IMR-90 (cell line): ENCODE measurements around the gene SCYGR3. TPM values are rescaled to one million over a fixed set of nuclear protein-coding genes. Genes with fewer than 3 reads are reported as not detected.

ENCODE experiments used
- ATAC-seq: fragments of 200-7000 bp; cut with Tn5 transposase; 2 replicates; pipeline ENCODE4 v1.9.1; 2020; ENCODE audit warnings: low read depth, mild to moderate bottlenecking, moderate library complexity
- BruUV-seq: library from RNA; stranded (reverse); fragments of 400-500 nt; replicated peaks from 2 replicates; lab custom pipeline; 2021; lab: Mats Ljungman, UMichigan
- CTCF ChIA-PET: fragments of 300-600 bp; formaldehyde crosslinking; extraction: SDS; loops from one replicate; lab custom pipeline; 2021; ENCODE audit warnings: antibody characterized with exemption; lab: Yijun Ruan, JAX
- POLR2A ChIA-PET: fragments of 300-600 bp; sonication (Branson Sonifier 250); formaldehyde crosslinking; loops from one replicate; lab custom pipeline; 2022; ENCODE audit warnings: antibody characterized with exemption; ENCODE audit not compliant: unreplicated experiment; lab: Charles Lee
- DNase-seq: peaks from one replicate; pipeline ENCODE4 v3.0.0; 2013
- H2AFZ ChIP-seq: replicated peaks from 2 replicates; pipeline ENCODE3; 2013; ENCODE audit warnings: low read length, mild to moderate bottlenecking; ENCODE audit not compliant: poor library complexity
- H2AK5ac ChIP-seq: 2 replicates; pipeline ENCODE4 v1.6.1; 2013; ENCODE audit warnings: low read depth, low read length, inconsistent platforms
- H2AK9ac ChIP-seq: replicated peaks from 2 replicates; pipeline ENCODE3; 2013; ENCODE audit warnings: mild to moderate bottlenecking, low read depth, low read length, moderate library complexity; ENCODE audit not compliant: poor library complexity
- H2BK120ac ChIP-seq: 2 replicates; pipeline ENCODE4 v1.6.1; 2013; ENCODE audit warnings: low read depth, low read length, inconsistent platforms
- H2BK15ac ChIP-seq: 3 replicates; pipeline ENCODE4 v1.6.1; 2013; ENCODE audit warnings: low read depth, low read length, inconsistent platforms
- H2BK20ac ChIP-seq: 2 replicates; pipeline ENCODE4 v1.6.1; 2013; ENCODE audit warnings: low read depth, mild to moderate bottlenecking, inconsistent platforms, low read length, moderate library complexity
- H2BK5ac ChIP-seq: 2 replicates; pipeline ENCODE4 v1.6.1; 2013; ENCODE audit warnings: mild to moderate bottlenecking, low read depth, low read length, inconsistent platforms; ENCODE audit not compliant: poor library complexity, severe bottlenecking
- H3K14ac ChIP-seq: replicated peaks from 2 replicates; pipeline ENCODE4 v1.6.1; 2013; ENCODE audit warnings: low read depth, low read length, inconsistent platforms
- H3K18ac ChIP-seq: 2 replicates; pipeline ENCODE4 v1.6.1; 2013; ENCODE audit warnings: low read depth, low read length, control low read depth
- H3K23ac ChIP-seq: 2 replicates; pipeline ENCODE4 v1.6.1; 2013; ENCODE audit warnings: low read depth, low read length, inconsistent platforms
- H3K27ac ChIP-seq: 2 replicates; pipeline ENCODE4 v1.5.1; 2013; ENCODE audit warnings: mild to moderate bottlenecking, control low read depth, low read length; ENCODE audit not compliant: insufficient read depth
- H3K27me3 ChIP-seq: 2 replicates; pipeline ENCODE4 v1.6.1; 2013; ENCODE audit warnings: low read length; ENCODE audit not compliant: control insufficient read depth, insufficient read depth
- H3K36me3 ChIP-seq: 2 replicates; pipeline ENCODE4 v1.6.1; 2013; ENCODE audit warnings: low read length, mixed read lengths; ENCODE audit not compliant: control insufficient read depth, insufficient read depth
- H3K4ac ChIP-seq: 2 replicates; pipeline ENCODE4 v1.6.1; 2013; ENCODE audit warnings: low read depth, low read length, inconsistent platforms
- H3K4me1 ChIP-seq: 2 replicates; pipeline ENCODE4 v1.6.1; 2013; ENCODE audit warnings: low read length, mixed read lengths; ENCODE audit not compliant: control insufficient read depth, insufficient read depth
- H3K4me2 ChIP-seq: 2 replicates; pipeline ENCODE4 v1.6.1; 2013; ENCODE audit warnings: low read depth, mild to moderate bottlenecking, control low read depth, low read length, moderate library complexity
- H3K4me3 ChIP-seq: 2 replicates; pipeline ENCODE4 v1.5.1; 2013; ENCODE audit warnings: low read depth, mild to moderate bottlenecking, control low read depth, low read length, moderate library complexity; ENCODE audit not compliant: insufficient read depth
- H3K56ac ChIP-seq: 2 replicates; pipeline ENCODE4 v1.6.1; 2013; ENCODE audit warnings: low read length, inconsistent platforms; ENCODE audit not compliant: insufficient read depth; ENCODE audit errors: extremely low read depth
- H3K79me1 ChIP-seq, 2 experiments: 2 replicates each; pipeline ENCODE4 v1.6.1; 2013; ENCODE audit warnings: low read length in 2 of 2, inconsistent platforms in 1 of 2, low read depth in 1 of 2
- H3K9ac ChIP-seq: 2 replicates; pipeline ENCODE4 v1.6.1; 2013; ENCODE audit warnings: low read depth, low read length, control low read depth
- H3K9me1 ChIP-seq: 2 replicates; pipeline ENCODE4 v1.6.1; 2013; ENCODE audit warnings: low read length, inconsistent platforms; ENCODE audit not compliant: insufficient read depth
- H3K9me3 ChIP-seq: 2 replicates; pipeline ENCODE4 v1.6.1; 2013; ENCODE audit warnings: low read length; ENCODE audit not compliant: control insufficient read depth, insufficient read depth
- H4K20me1 ChIP-seq: 2 replicates; pipeline ENCODE4 v1.6.1; 2013; ENCODE audit warnings: low read length, inconsistent platforms; ENCODE audit not compliant: insufficient read depth
- H4K5ac ChIP-seq: 2 replicates; pipeline ENCODE4 v1.6.1; 2013; ENCODE audit warnings: mild to moderate bottlenecking, low read depth, low read length, control low read depth
- H4K8ac ChIP-seq, 2 experiments: 2 replicates each; pipeline ENCODE4 v1.6.1; 2013; ENCODE audit warnings: low read depth in 2 of 2, low read length in 2 of 2, control low read depth in 1 of 2, inconsistent platforms in 1 of 2
- H4K91ac ChIP-seq: 2 replicates; pipeline ENCODE4 v1.6.1; 2013; ENCODE audit warnings: low read depth, low read length, inconsistent platforms; ENCODE audit not compliant: insufficient read depth
- BHLHE40 ChIP-seq: fragments of 150-350 bp; IDR thresholded peaks from 2 replicates; pipeline ENCODE4 v1.6.1; 2016; ENCODE audit warnings: mild to moderate bottlenecking, low read depth, low read length
- CEBPB ChIP-seq: IDR thresholded peaks from 2 replicates; pipeline ENCODE4 v1.6.1; 2012; ENCODE audit warnings: low read depth, low read length, improper control_type of control experiment
- CHD1 ChIP-seq: IDR thresholded peaks from 2 replicates; pipeline ENCODE4 v1.6.1; 2012; ENCODE audit warnings: low read depth, low read length, improper control_type of control experiment
- CTCF ChIP-seq: conservative IDR thresholded peaks from 2 replicates; pipeline ENCODE4 v1.5.1; 2012; ENCODE audit warnings: mild to moderate bottlenecking, low read depth, low read length, improper control_type of control experiment
- ELK1 ChIP-seq: fragments of 150-350 bp; IDR thresholded peaks from 2 replicates; pipeline ENCODE4 v1.6.1; 2016; ENCODE audit warnings: low read depth, mild to moderate bottlenecking, low read length, moderate library complexity, borderline replicate concordance
- FOS ChIP-seq: fragments of 150-350 bp; IDR thresholded peaks from 2 replicates; pipeline ENCODE4 v1.6.1; 2016; ENCODE audit warnings: low read depth, low read length
- MAFK ChIP-seq: IDR thresholded peaks from 2 replicates; pipeline ENCODE4 v1.6.1; 2012; ENCODE audit warnings: low read depth, low read length, improper control_type of control experiment
- MAZ ChIP-seq: IDR thresholded peaks from 2 replicates; pipeline ENCODE4 v1.6.1; 2012; ENCODE audit warnings: low read depth, mild to moderate bottlenecking, low read length, improper control_type of control experiment, moderate library complexity, borderline replicate concordance
- MXI1 ChIP-seq: IDR thresholded peaks from 2 replicates; pipeline ENCODE4 v1.6.1; 2012; ENCODE audit warnings: low read depth, mild to moderate bottlenecking, low read length, moderate library complexity, borderline replicate concordance
- NFE2L2 ChIP-seq: fragments of 150-350 bp; IDR thresholded peaks from 2 replicates; pipeline ENCODE4 v1.6.1; 2016; ENCODE audit warnings: low read depth, mild to moderate bottlenecking, low read length
- POLR2A ChIP-seq: IDR thresholded peaks from 2 replicates; pipeline ENCODE4 v1.6.1; 2012; ENCODE audit warnings: mild to moderate bottlenecking, low read depth, low read length
- RAD21 ChIP-seq: IDR thresholded peaks from 2 replicates; pipeline ENCODE4 v1.6.1; 2012; ENCODE audit warnings: low read length, improper control_type of control experiment
- RCOR1 ChIP-seq: IDR thresholded peaks from 2 replicates; pipeline ENCODE4 v1.6.1; 2012; ENCODE audit warnings: mild to moderate bottlenecking, low read length, improper control_type of control experiment; ENCODE audit not compliant: insufficient replicate concordance
- RFX5 ChIP-seq: IDR thresholded peaks from 2 replicates; pipeline ENCODE4 v1.8.0; 2012; ENCODE audit warnings: low read depth, mild to moderate bottlenecking, low read length, moderate library complexity
- SMC3 ChIP-seq: fragments of 150-350 bp; IDR thresholded peaks from 2 replicates; pipeline ENCODE4 v1.6.1; 2016; ENCODE audit warnings: low read depth, mild to moderate bottlenecking, antibody characterized with exemption, low read length, moderate library complexity
- USF2 ChIP-seq: fragments of 150-350 bp; IDR thresholded peaks from 2 replicates; pipeline ENCODE4 v1.6.1; 2017; ENCODE audit warnings: mild to moderate bottlenecking, antibody characterized with exemption, low read length, low read depth
- dilution Hi-C: fragments of 300-500 bp; cut with HindIII; formaldehyde crosslinking; loops from one replicate; pipeline ENCODE4 v1.14.3; 2018; ENCODE audit warnings: low sequenced_read_pairs; ENCODE audit not compliant: unreplicated experiment
- in situ Hi-C: fragments of 300-500 bp; cut with MboI; formaldehyde crosslinking; loops from 3 replicates; pipeline ENCODE4 v1.14.3; 2019; ENCODE audit warnings: low sequenced_read_pairs, inconsistent platforms, mixed read lengths
- intact Hi-C: fragments of 100-400 bp; cut with micrococcal nuclease; formaldehyde crosslinking; loops from 2 replicates; pipeline ENCODE4 v1.10.0; 2022
- polyA plus RNA-seq, 3 experiments: library from polyadenylated mRNA; depleted of rRNA; stranded (reverse); fragments of >200 nt; gene quantifications; 2 replicates each; pipeline ENCODE4 v1.2.3, GENCODE V29; 2012; ENCODE audit warnings: low replicate concordance in 1 of 3
- total RNA-seq: library from RNA; depleted of rRNA; stranded (reverse); fragments of >200 nt; gene quantifications from 2 replicates; pipeline ENCODE4 v1.2.3, GENCODE V29; 2012

The SCYGR3 gene
- total and polyA plus RNA-seq, 2 of the 4 experiments (the other 2 are of a cell fraction), result not detected

- no peak overlapping the region for H3K4me3 ChIP-seq
- H3K9ac ChIP-seq, result no peak overlapping the region
- TF ChIP-seq MXI1, result no peak
- TF ChIP-seq CEBPB, result no peak
- no peak for TF ChIP-seq RCOR1
- TF ChIP-seq POLR2A, result no peak
- no peak for TF ChIP-seq CHD1
- TF ChIP-seq NFE2L2, result no peak
- no peak for TF ChIP-seq SMC3
- no peak for TF ChIP-seq ELK1
- TF ChIP-seq USF2, result no peak
- TF ChIP-seq RAD21, result no peak
- TF ChIP-seq MAFK, result no peak
- no peak for TF ChIP-seq MAZ
- TF ChIP-seq FOS, result no peak
- TF ChIP-seq RFX5, result no peak
- TF ChIP-seq BHLHE40, result no peak
- no peak for TF ChIP-seq CTCF
- H3K14ac ChIP-seq, result no peak overlapping the region
- BruUV-seq, result no TSS peak
- no peak overlapping the region for H4K91ac ChIP-seq
- H2AFZ ChIP-seq, result no peak overlapping the region
- H3K9me1 ChIP-seq, result no peaks in the 10 kb centered on the region
- no peak overlapping the region for H2BK20ac ChIP-seq
- H3K4me1 ChIP-seq, result no peaks in the 10 kb centered on the region
- CTCF ChIA-PET, result no interaction called here
- no peak overlapping the region for H3K56ac ChIP-seq
- no peak overlapping the region for H3K18ac ChIP-seq
- intact Hi-C loops, result no loop called here
- no peak overlapping the region for H2BK5ac ChIP-seq
- no peak for ATAC-seq
- dilution Hi-C loops, result no loop called here
- no peak overlapping the region for H2BK120ac ChIP-seq
- DNase-seq, result no peak
- H2AK5ac ChIP-seq, result no peak overlapping the region
- in situ Hi-C loops, result no loop called here
- no peak overlapping the region for H3K4ac ChIP-seq
- no peak overlapping the region for H3K23ac ChIP-seq
- POLR2A ChIA-PET, result no interaction called here
- H4K5ac ChIP-seq, result no peak overlapping the region
- no peaks in the 10 kb centered on the region for H3K36me3 ChIP-seq
- H3K27ac ChIP-seq, result no peak overlapping the region
- H3K79me1 ChIP-seq, result no peaks in the 10 kb centered on the region
- peaks cover 2% of the 10 kb centered on the region for H3K27me3 ChIP-seq
- no peaks in the 10 kb centered on the region for H4K20me1 ChIP-seq
- H2AK9ac ChIP-seq, result no peak overlapping the region
- H2BK15ac ChIP-seq, result no peak overlapping the region
- no peak overlapping the region for H4K8ac ChIP-seq
- peaks cover 5% of the 10 kb centered on the region for H3K9me3 ChIP-seq
- no peak overlapping the region for H3K4me2 ChIP-seq
These were observed 32.3 kb downstream of the SCYGR3 start for GRCh38 chr2:227582369-227582768.
